Measurements from ENCODE around the gene FHDC1. TPM values are rescaled to one million over a fixed set of nuclear protein-coding genes. Genes with fewer than 3 reads are reported as not detected.

The FHDC1 gene
- total RNA-seq, 2 experiments from 2014 or later = 0.06 to 0.08 TPM

DNA sequence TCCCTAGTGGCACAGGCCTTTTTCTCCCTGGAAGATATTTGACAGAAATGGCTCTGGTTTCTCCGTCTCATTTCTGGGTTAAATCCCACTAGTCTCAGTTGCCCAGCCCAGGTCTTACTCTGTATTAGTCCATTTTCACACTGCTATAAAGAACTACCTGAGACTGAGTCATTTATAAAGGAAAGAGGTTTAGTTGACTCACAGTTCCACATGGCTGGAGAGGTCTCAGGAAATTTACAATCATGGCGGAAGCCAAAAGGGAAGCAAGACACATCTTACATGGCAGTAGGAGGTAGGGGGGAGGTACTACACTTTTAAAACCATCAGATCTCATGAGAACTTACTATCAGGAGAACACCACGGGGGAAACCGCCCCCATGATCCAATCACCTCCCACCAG lies 81.9 kb downstream of the FHDC1 start:
- Mint-ChIP-seq H3K27ac (no peak overlapping the region), H3K27me3 (no peaks in the 10 kb centered on the region), H3K36me3 (no peaks in the 10 kb centered on the region), H3K4me1 (no peaks in the 10 kb centered on the region), H3K9me3 (no peaks in the 10 kb centered on the region), H3K4me3 (no peak overlapping the region)
- DNase-seq = no peak

DNA sequence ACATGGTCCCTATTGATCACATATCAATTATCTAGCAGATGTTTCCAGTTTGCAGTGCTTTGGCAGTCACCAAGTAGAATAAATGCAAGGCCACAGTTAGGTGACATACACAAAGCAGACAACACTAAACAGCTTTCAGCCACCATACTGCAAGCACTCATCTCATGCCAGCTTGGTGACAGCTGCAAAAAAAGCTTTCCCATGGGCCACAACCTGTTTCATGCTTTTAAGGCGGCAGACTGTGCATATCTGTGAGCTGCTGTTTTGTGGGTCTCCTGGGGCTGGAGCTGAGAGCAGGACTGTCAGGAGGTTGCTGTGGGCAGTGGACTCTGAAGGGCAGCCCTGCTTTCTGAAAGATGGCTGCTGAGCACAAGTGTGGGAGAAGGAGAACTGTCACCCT lies 82.6 kb downstream of the FHDC1 start:
- no peak for DNase-seq
- no peak overlapping the region for H3K27ac Mint-ChIP-seq
- no peaks in the 10 kb centered on the region for H3K9me3 Mint-ChIP-seq
- H3K27me3 Mint-ChIP-seq = no peaks in the 10 kb centered on the region
- H3K4me3 Mint-ChIP-seq = no peak overlapping the region
- no peaks in the 10 kb centered on the region for H3K4me1 Mint-ChIP-seq
- H3K36me3 Mint-ChIP-seq = no peaks in the 10 kb centered on the region

DNA sequence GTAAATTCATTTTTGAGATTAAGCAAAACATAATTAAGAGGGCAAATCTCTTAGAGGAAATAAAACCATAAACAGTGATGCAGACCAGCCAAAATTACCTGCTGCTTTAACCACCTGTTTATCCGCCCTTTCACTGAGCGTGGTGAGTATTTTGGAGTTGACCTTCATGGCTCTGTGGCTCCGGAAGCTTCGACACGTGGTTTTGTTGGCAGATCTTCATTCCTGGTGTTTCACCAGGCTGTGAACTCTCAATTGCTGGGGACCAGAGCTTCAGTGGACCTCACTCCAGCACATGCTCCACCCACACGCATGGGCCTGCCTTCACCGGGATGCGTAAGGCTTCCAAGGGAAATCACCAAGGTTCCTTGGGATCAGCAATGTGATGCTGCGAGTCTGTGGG lies 83.8 kb downstream of the FHDC1 start:
- no peaks in the 10 kb centered on the region for H3K9me3 Mint-ChIP-seq
- H3K4me1 Mint-ChIP-seq = peaks cover 3% of the 10 kb centered on the region
- no peaks in the 10 kb centered on the region for H3K27me3 Mint-ChIP-seq
- H3K27ac Mint-ChIP-seq = no peak overlapping the region
- H3K36me3 Mint-ChIP-seq = no peaks in the 10 kb centered on the region
- DNase-seq = no peak
- H3K4me3 Mint-ChIP-seq = no peak overlapping the region

DNA sequence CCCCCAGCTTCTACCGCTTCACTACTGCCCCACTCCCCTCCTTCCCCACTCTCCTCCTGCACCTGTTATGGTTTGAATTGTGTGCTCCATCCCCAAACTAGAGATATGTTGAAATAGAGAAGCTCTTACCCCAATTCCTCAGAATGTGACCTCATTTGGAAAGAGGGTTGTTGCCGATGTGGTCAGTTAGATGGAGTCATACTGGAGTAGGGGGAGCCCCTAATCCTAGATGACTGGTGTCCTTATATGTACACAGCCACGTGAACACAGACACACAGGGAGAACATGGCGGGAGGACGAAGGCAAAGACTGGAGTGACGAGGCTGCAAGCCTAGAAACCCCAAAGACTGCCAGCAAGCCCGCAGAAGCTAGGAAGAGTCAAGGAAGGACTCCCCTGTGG lies 84.3 kb downstream of the FHDC1 start:
- Mint-ChIP-seq H3K27me3 (no peaks in the 10 kb centered on the region), H3K4me1 (peaks cover 3% of the 10 kb centered on the region), H3K27ac (no peak overlapping the region), H3K36me3 (no peaks in the 10 kb centered on the region), H3K4me3 (no peak overlapping the region), H3K9me3 (no peaks in the 10 kb centered on the region)
- DNase-seq = no peak

DNA sequence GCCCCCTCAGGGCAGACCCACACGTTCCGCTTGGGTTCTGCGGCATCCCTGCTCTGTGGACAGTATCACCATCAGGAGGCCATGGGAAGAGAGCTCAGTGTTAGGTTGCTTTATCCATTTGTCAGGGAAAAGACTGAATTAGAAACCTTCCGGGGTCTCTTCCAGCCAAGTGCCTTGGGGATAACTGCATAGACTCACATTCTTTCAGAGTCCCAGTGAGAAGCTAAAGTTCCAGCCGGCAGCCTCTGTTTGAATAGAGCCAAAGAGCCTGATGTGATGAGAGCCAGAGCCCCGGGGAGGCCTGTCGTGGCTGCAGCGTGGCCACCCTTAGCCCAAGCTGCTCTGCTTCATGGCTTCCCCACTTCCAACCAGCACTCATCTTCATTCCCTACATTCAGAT lies 85.2 kb downstream of the FHDC1 start:
- H3K27ac Mint-ChIP-seq = no peak overlapping the region
- H3K9me3 Mint-ChIP-seq = no peaks in the 10 kb centered on the region
- DNase-seq = no peak
- no peaks in the 10 kb centered on the region for H3K36me3 Mint-ChIP-seq
- H3K27me3 Mint-ChIP-seq = no peaks in the 10 kb centered on the region
- no peak overlapping the region for H3K4me3 Mint-ChIP-seq
- peaks cover 3% of the 10 kb centered on the region for H3K4me1 Mint-ChIP-seq

DNA sequence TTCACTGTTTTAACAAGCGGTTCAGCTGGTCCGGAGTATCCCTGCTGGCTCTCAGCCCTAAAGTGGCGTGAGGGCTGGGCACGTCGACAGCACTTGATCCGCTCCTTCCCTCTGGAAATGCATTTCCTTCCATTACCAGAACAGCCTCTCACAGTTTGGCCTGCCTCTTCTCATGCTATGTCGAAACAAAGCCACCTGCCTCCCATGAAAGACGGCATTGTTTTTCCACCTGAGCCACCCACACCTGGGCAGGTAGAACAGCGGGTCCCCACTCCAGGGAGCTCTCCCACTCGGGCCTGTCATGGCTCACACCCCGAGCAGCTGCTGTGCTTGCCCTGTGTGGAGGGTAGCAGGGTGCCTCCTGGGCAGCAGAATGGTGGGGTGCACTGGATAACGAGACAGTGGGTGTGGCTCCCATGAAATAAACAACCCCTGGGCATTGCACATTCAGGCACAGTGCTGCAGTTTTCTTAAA lies 86.2 kb downstream of the FHDC1 start:
- no peaks in the 10 kb centered on the region for H3K36me3 Mint-ChIP-seq
- H3K4me3 Mint-ChIP-seq = no peak overlapping the region
- no peaks in the 10 kb centered on the region for H3K27me3 Mint-ChIP-seq
- H3K27ac Mint-ChIP-seq = no peak overlapping the region
- no peaks in the 10 kb centered on the region for H3K9me3 Mint-ChIP-seq
- peaks cover 3% of the 10 kb centered on the region for H3K4me1 Mint-ChIP-seq
- no peak for DNase-seq

DNA sequence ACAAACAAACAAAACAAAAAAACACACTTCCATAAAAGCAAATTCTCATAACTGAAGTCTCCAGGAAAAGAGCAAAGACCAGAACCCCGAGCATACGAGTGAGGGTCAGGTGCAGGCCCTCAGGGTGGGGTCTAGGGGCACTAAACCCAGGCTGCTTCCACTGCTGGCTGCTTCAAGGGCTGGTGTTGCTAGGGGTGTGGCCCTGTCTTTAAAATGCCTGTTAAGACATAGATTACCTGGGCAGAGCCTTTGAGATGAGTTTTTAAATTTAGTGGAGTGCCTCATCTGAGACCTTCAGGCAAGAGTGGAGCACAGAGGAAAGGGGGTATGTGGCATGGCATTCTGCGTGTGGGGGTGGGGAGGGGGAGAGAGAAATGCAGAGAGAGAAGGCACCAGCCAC lies 87.0 kb downstream of the FHDC1 start:
- Mint-ChIP-seq H3K27ac (no peak overlapping the region), H3K36me3 (no peaks in the 10 kb centered on the region), H3K27me3 (no peaks in the 10 kb centered on the region), H3K4me1 (peaks cover 3% of the 10 kb centered on the region), H3K9me3 (no peaks in the 10 kb centered on the region), H3K4me3 (no peak overlapping the region)
- no peak for DNase-seq

DNA sequence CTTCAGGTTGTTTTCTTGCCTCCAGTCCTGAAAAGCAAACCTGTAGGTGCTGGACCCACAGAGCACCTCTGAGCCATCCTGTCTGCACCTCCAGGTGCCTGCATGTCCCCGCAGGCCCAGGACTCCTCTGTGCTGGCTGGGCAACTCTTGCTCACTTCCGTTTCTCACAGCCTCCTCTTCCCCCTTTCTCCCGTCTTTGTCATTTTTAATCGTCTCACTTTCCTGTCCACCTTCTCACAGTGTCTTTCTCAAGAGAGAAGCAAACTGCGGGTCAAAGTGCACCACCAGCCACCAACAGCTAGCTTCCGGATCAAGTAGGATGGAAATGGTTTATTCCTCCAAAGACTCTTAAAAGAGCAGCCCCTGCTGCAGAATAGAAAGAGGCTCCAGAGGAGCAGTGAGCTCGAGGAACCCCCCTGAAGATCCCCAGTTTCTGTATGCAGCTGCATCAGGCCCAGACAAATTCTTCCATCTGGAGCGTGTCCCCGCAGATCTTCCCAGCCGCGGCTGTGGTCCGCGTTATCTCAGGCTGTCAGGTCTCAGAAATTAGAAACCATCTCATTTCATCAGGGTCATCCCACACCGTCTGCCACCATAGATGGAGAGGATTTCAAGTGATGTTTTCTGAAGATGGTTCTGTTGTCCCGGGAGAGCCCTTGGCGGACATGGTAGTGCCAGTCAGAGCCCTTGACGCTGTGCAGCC lies 87.7 kb downstream of the FHDC1 start:
- H3K9me3 Mint-ChIP-seq = peaks cover 2% of the 10 kb centered on the region
- DNase-seq = no peak
- no peaks in the 10 kb centered on the region for H3K36me3 Mint-ChIP-seq
- H3K27me3 Mint-ChIP-seq = no peaks in the 10 kb centered on the region
- H3K4me3 Mint-ChIP-seq = no peak overlapping the region
- H3K4me1 Mint-ChIP-seq = peaks cover 3% of the 10 kb centered on the region
- H3K27ac Mint-ChIP-seq = no peak overlapping the region

DNA sequence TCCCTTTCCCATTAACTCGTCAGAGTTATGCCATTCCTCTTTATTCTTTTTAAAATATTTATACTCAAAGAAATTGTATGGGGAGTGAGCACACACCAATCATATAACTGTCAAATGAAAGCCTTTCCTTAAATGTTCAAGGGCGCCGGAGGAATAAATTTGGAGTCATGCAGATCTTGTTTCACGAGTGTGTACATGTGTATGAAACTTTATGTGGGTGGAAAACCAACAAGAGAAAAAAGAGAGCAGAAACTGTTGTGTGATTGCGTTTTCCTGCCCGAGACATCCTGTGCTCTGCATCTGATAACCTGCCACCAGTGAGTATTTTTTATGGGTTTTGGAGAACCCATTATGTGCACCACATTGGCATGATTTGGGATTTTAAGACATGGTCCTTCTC lies 88.3 kb downstream of the FHDC1 start:
- Mint-ChIP-seq H3K9me3 (peaks cover 8% of the 10 kb centered on the region), H3K4me3 (no peak overlapping the region), H3K27me3 (no peaks in the 10 kb centered on the region), H3K4me1 (peaks cover 3% of the 10 kb centered on the region), H3K36me3 (no peaks in the 10 kb centered on the region), H3K27ac (no peak overlapping the region)
- no peak for DNase-seq

DNA sequence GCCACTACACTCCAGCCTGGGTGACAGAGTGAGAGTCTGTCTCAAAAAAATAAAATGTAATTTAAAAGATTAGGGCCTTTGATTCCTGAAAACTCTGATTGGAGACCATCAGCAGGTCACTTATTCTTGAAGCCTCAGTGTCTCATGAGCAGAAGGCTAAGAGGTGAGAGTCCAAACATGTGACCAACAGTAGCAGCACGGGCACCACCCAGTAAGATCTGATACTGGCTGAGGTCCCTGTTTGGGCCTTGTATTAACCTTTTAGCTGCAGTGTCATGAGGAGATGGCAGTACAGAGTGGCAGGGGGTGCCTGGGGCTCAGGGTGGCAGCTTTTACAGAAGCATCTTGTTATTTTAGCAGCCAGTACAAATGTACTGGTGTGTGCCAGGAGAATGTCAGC lies 89.3 kb downstream of the FHDC1 start:
- H3K27ac Mint-ChIP-seq = no peak overlapping the region
- H3K4me3 Mint-ChIP-seq = no peak overlapping the region
- H3K4me1 Mint-ChIP-seq = peaks cover 3% of the 10 kb centered on the region
- DNase-seq = no peak
- no peaks in the 10 kb centered on the region for H3K36me3 Mint-ChIP-seq
- H3K27me3 Mint-ChIP-seq = no peaks in the 10 kb centered on the region
- H3K9me3 Mint-ChIP-seq = peaks cover 15% of the 10 kb centered on the region

DNA sequence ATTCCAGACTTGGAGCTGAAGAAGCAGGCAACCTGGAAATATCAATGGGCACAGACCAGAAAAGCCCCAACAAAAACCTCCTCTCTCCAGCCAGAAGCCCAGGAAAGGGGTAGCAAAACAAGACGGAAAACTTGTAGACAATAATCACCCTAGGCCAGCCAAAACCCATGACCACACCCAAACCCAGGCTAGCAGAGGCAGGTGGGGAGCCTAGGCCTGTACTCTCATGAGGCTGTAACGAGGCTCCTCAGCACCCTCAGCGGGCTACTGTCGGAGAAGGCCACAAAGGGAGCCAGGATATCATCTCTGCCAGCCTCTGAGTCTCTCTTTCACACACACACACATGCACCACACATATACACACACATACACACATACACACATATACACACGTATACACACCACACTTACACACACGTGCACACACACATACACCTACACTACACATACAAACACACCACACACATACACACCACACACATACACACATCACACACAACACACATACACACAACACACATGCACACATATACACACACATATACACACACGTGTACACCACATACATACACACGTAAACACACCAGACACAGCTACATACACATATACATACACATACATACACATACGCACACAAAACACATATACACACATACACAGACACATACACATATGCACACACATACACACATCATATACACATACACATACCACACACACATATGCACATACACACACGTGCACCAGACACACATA lies 90.6 kb downstream of the FHDC1 start:
- Mint-ChIP-seq H3K4me1 (peaks cover 3% of the 10 kb centered on the region), H3K4me3 (no peak overlapping the region), H3K27me3 (no peaks in the 10 kb centered on the region), H3K36me3 (no peaks in the 10 kb centered on the region), H3K9me3 (peaks cover 16% of the 10 kb centered on the region), H3K27ac (no peak overlapping the region)
- DNase-seq = no peak

DNA sequence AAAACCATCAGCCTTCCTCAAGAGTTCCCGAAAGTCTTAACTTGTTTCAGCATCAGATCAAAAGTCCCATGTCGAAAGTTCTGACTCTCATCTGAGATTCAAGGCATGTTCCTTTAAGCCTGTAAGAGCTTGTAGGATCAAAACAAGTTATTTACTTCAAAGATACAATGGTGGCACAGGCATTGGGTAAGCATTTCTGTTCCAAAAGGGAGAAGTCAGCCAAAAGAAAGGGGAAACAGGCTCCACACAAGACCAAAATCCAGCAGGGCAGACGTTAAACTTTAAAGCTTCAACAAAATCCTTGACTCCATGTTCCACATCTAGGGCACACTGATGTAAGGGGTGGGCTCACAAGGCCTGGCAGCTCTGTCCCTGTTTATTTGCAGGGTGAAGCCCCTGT lies 91.7 kb downstream of the FHDC1 start:
- H3K36me3 Mint-ChIP-seq = no peaks in the 10 kb centered on the region
- H3K4me1 Mint-ChIP-seq = peaks cover 3% of the 10 kb centered on the region
- no peak for DNase-seq
- H3K27ac Mint-ChIP-seq = no peak overlapping the region
- H3K4me3 Mint-ChIP-seq = no peak overlapping the region
- peaks cover 16% of the 10 kb centered on the region for H3K9me3 Mint-ChIP-seq
- no peaks in the 10 kb centered on the region for H3K27me3 Mint-ChIP-seq

DNA sequence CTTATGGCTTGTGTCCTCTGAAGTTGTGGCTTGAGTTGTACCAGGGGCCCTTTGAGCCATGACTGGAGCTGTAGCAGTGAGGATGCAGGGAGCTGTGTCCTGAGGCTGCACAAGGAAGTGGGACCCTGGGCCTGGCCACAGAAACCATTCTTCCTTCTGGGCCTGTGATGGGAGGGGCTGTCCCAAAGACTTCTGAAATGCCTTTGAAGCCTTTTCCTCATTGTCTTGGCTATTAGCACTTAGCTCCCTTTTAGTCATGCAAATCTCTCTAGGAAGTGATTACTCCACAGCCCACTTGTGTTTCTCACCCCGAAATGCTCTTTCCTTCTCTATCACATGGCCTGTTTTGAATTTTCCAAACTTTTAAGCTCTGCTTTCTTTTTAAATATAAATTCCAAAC lies 92.4 kb downstream of the FHDC1 start:
- Mint-ChIP-seq H3K27ac (no peak overlapping the region), H3K36me3 (no peaks in the 10 kb centered on the region), H3K27me3 (no peaks in the 10 kb centered on the region), H3K4me3 (no peak overlapping the region), H3K9me3 (peaks cover 16% of the 10 kb centered on the region), H3K4me1 (peaks cover 3% of the 10 kb centered on the region)
- DNase-seq = no peak
